ENCODE measurements around the gene HSPA14.

DNA sequence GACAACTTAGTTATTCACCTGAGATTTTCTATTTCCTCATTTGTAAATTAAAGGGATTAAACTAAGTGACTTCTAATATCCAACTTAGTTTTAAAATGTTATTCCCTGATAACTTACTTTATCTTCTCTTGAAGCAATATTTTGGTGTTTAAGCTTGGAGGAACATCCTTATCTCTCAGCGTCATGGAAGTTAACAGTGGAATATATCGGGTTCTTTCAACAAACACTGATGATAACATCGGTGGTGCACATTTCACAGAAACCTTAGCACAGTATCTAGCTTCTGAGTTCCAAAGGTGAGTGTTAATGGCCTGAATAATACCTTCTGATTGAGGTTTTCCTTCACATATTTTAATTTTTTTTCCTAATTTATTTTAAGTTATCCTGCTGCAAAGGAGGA lies 14.1 kb downstream of the HSPA14 start:
- no peak for TF ChIP-seq ISL1 (CRISPR knock-in tag; IDR thresholded peaks at IDR 0.05)
- TF ChIP-seq, protein P1, sequence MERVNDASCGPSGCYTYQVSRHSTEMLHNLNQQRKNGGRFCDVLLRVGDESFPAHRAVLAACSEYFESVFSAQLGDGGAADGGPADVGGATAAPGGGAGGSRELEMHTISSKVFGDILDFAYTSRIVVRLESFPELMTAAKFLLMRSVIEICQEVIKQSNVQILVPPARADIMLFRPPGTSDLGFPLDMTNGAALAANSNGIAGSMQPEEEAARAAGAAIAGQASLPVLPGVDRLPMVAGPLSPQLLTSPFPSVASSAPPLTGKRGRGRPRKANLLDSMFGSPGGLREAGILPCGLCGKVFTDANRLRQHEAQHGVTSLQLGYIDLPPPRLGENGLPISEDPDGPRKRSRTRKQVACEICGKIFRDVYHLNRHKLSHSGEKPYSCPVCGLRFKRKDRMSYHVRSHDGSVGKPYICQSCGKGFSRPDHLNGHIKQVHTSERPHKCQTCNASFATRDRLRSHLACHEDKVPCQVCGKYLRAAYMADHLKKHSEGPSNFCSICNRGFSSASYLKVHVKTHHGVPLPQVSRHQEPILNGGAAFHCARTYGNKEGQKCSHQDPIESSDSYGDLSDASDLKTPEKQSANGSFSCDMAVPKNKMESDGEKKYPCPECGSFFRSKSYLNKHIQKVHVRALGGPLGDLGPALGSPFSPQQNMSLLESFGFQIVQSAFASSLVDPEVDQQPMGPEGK (CRISPR knock-in tag; IDR thresholded peaks at IDR 0.05; ENCODE audit: borderline replicate concordance) = no peak
- no peak for TF ChIP-seq ZFP3 (CRISPR knock-in tag; IDR thresholded peaks at IDR 0.05)
- TF ChIP-seq, protein P2, sequence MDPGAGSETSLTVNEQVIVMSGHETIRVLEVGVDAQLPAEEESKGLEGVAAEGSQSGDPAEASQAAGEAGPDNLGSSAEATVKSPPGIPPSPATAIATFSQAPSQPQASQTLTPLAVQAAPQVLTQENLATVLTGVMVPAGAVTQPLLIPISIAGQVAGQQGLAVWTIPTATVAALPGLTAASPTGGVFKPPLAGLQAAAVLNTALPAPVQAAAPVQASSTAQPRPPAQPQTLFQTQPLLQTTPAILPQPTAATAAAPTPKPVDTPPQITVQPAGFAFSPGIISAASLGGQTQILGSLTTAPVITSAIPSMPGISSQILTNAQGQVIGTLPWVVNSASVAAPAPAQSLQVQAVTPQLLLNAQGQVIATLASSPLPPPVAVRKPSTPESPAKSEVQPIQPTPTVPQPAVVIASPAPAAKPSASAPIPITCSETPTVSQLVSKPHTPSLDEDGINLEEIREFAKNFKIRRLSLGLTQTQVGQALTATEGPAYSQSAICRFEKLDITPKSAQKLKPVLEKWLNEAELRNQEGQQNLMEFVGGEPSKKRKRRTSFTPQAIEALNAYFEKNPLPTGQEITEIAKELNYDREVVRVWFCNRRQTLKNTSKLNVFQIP (CRISPR knock-in tag; IDR thresholded peaks at IDR 0.05; ENCODE audit: borderline replicate concordance, low read depth) = no peak
- TF ChIP-seq, protein P3, sequence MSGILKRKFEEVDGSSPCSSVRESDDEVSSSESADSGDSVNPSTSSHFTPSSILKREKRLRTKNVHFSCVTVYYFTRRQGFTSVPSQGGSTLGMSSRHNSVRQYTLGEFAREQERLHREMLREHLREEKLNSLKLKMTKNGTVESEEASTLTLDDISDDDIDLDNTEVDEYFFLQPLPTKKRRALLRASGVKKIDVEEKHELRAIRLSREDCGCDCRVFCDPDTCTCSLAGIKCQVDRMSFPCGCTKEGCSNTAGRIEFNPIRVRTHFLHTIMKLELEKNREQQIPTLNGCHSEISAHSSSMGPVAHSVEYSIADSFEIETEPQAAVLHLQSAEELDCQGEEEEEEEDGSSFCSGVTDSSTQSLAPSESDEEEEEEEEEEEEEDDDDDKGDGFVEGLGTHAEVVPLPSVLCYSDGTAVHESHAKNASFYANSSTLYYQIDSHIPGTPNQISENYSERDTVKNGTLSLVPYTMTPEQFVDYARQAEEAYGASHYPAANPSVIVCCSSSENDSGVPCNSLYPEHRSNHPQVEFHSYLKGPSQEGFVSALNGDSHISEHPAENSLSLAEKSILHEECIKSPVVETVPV (CRISPR knock-in tag; IDR thresholded peaks at IDR 0.05) = no peak
- TF ChIP-seq GLIS3 (CRISPR knock-in tag; IDR thresholded peaks at IDR 0.05) = no peak
- TF ChIP-seq ZC3H10 (CRISPR knock-in tag; IDR thresholded peaks at IDR 0.05) = no peak
- no peak for TF ChIP-seq TOX (CRISPR knock-in tag; IDR thresholded peaks at IDR 0.05; ENCODE audit: borderline replicate concordance)
- TF ChIP-seq ZNF70 (CRISPR knock-in tag; IDR thresholded peaks at IDR 0.05) = no peak
- no peak for TF ChIP-seq ZFP30 (CRISPR knock-in tag; IDR thresholded peaks at IDR 0.05)
- TF ChIP-seq TCF4 (CRISPR knock-in tag; IDR thresholded peaks at IDR 0.05; ENCODE audit: borderline replicate concordance) = no peak
